IPS DF 6.9 (cell line): ENCODE results near the gene TBXA2R.
A peak's percentile ranks its signal among the peaks of the same experiment; 100 is the strongest.
"Not testable (repeated sequence)": the region's sequence is repeated elsewhere in the genome, so short reads cannot be mapped to it uniquely, and the experiment has no call there.

Experiments used
- DNase-seq: peaks from one replicate; pipeline ENCODE4 v3.0.0-alpha.2; 2013; ENCODE audit warnings: low read depth, low spot score
- H3K27ac ChIP-seq: one replicate; pipeline ENCODE4 v1.5.1; 2013; ENCODE audit warnings: low read length, control low read depth
- H3K27me3 ChIP-seq: 2 replicates; pipeline ENCODE4 v1.6.1; 2013; ENCODE audit warnings: mild to moderate bottlenecking, low read length; ENCODE audit not compliant: control insufficient read depth, insufficient read depth
- H3K36me3 ChIP-seq: 2 replicates; pipeline ENCODE4 v1.6.1; 2013; ENCODE audit warnings: low read length; ENCODE audit not compliant: control insufficient read depth, insufficient read depth
- H3K4me1 ChIP-seq: 2 replicates; pipeline ENCODE4 v1.6.1; 2013; ENCODE audit warnings: low read length; ENCODE audit not compliant: control insufficient read depth, insufficient read depth
- H3K4me3 ChIP-seq: 2 replicates; pipeline ENCODE4 v1.5.1; 2013; ENCODE audit warnings: mild to moderate bottlenecking, low read length
- H3K9me3 ChIP-seq: 2 replicates; pipeline ENCODE4 v1.6.1; 2013; ENCODE audit warnings: low read length, inconsistent platforms; ENCODE audit not compliant: control insufficient read depth, insufficient read depth
- WGBS: extraction: QIAGEN DNeasy Blood & Tissue Kit; methylation state at CpG from one replicate; pipeline ENCODE4 v1.1.7; 2013; ENCODE audit warnings: mixed read lengths, missing lambda C conversion rate; ENCODE audit not compliant: insufficient read length, insufficient coverage; 5-methylcytosine and 5-hydroxymethylcytosine counted together

The TBXA2R gene

GRCh38 chr19:3628766-3629165 is 22.1 kb upstream of the TBXA2R start:
- H3K4me3 ChIP-seq, H3K4me1 ChIP-seq, H3K9me3 ChIP-seq, H3K36me3 ChIP-seq, H3K27me3 ChIP-seq, H3K27ac ChIP-seq, DNase-seq: not testable (repeated sequence)
- no CpG with 5 or more reads among the region's 9 CpGs for WGBS

- H3K36me3 ChIP-seq, result peaks cover 6% of the 10 kb centered on the region
- H3K4me1 ChIP-seq, result no peaks in the 10 kb centered on the region
- no peak for DNase-seq
- H3K27me3 ChIP-seq, result no peaks in the 10 kb centered on the region
- H3K9me3 ChIP-seq, result no peaks in the 10 kb centered on the region
- H3K4me3 ChIP-seq, result no peak overlapping the region
- no CpG with 5 or more reads among the region's 7 CpGs for WGBS
- no peak overlapping the region for H3K27ac ChIP-seq
These were observed 20.7 kb upstream of the TBXA2R start for GRCh38 chr19:3627351-3627723.

- no CpG with 5 or more reads among the region's 80 CpGs for WGBS
- H3K36me3 ChIP-seq, result peaks cover 6% of the 10 kb centered on the region
- H3K9me3 ChIP-seq, result no peaks in the 10 kb centered on the region
- H3K4me1 ChIP-seq, result no peaks in the 10 kb centered on the region
- no peak within 1 kb of the TSS for H3K27ac ChIP-seq
- no peaks in the 10 kb centered on the region for H3K27me3 ChIP-seq
- H3K4me3 ChIP-seq, result peak within 1 kb of the TSS; percentile 89
- peak; percentile 94 for DNase-seq
These were observed 20.0 kb upstream of the TBXA2R start, which contains the start of gene CACTIN for GRCh38 chr19:3626473-3627350. TSS of gene CACTIN (minus strand) at chr19:3626790. CDS start at chr19:3626762, 28 bp downstream.

DNA sequence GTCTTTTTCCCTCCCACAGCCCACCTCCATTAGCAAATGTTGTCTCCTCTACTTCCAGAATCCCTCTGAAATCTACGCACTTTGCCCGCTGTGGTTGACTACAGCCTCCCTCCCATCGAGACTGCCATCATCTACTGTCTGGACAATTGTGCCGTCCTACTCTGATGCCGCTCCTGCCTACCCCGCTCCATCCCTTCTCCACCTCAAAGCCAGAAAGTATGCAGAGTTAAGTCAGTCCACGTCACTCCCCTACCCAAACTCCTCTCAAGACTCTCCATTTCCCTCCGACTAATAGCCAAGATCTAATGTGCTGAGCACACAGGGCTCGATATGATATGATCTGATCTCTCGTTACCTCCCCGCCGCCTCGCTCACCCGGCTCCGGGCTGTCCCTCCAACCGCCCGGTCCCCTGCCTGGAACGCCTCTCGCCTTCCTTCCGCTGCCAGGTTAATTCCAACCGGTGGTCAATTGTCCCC is 19.4 kb upstream of the TBXA2R start:
- Histone ChIP-seq H3K27ac (no peak overlapping the region), H3K36me3 (peaks cover 6% of the 10 kb centered on the region), H3K27me3 (no peaks in the 10 kb centered on the region), H3K4me1 (no peaks in the 10 kb centered on the region), H3K4me3 (peak overlapping the region; percentile 89), H3K9me3 (no peaks in the 10 kb centered on the region)
- no CpG with 5 or more reads among the region's 21 CpGs for WGBS
- DNase-seq, result no peak

- Histone ChIP-seq H3K9me3 (no peaks in the 10 kb centered on the region), H3K27ac (no peak overlapping the region), H3K4me3 (no peak overlapping the region), H3K4me1 (no peaks in the 10 kb centered on the region), H3K27me3 (no peaks in the 10 kb centered on the region), H3K36me3 (peaks cover 6% of the 10 kb centered on the region)
- DNase-seq, result no peak
- WGBS, result no CpG with 5 or more reads among the region's 34 CpGs
These were observed 17.0 kb upstream of the TBXA2R start for GRCh38 chr19:3623716-3624115.

DNA sequence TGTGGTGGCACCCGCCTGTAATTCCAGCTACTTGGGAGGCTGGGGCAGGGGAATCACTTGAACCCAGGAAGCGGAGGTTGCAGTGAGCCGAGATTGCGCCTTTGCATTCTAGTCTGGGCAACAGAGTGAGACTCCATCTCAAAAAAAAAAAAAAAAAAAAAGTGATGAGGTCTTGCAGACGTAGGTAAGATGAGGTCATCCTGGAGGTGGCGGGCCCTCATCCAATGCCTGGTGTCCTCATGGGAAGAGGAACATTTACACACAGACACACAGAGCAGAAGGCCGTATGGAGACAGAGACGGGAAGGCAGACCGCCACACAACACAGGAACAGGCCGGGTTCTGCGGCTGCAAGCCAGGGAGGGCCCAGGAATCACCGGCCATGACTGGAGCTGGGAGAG is 15.5 kb upstream of the TBXA2R start:
- Histone ChIP-seq H3K4me3 (no peak overlapping the region), H3K27ac (no peak overlapping the region), H3K27me3 (no peaks in the 10 kb centered on the region), H3K4me1 (no peaks in the 10 kb centered on the region; the same call in 1 of the 2 replicates), H3K9me3 (no peaks in the 10 kb centered on the region), H3K36me3 (peaks cover 6% of the 10 kb centered on the region)
- DNase-seq, result no peak
- no CpG with 5 or more reads among the region's 12 CpGs for WGBS

DNA sequence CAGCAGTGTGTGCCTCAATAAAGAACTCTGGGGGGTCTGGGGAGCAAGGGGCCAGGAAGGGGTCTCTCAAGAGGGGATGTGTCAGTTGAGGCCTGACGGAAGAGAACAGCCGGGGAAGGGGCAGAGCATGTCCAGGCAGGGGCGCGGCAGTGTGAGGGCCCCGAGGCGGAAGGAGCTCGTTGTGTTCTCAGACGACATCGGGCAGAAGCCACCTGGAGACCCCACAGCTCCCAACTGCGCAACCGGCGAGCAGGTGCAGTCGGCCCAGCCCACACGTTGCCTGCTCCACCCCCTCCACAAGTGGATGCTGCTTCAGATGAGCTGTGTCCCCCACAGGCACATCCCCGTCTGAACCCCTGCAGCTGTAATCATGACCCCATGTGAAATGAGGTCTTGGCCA is 15.0 kb upstream of the TBXA2R start:
- no peak overlapping the region for H3K27ac ChIP-seq
- no peaks in the 10 kb centered on the region for H3K27me3 ChIP-seq
- H3K9me3 ChIP-seq, result no peaks in the 10 kb centered on the region
- peaks cover 6% of the 10 kb centered on the region for H3K36me3 ChIP-seq
- WGBS, result no CpG with 5 or more reads among the region's 15 CpGs
- no peak for DNase-seq
- H3K4me3 ChIP-seq, result no peak overlapping the region
- no peaks in the 10 kb centered on the region; the same call in 1 of the 2 replicates for H3K4me1 ChIP-seq

DNA sequence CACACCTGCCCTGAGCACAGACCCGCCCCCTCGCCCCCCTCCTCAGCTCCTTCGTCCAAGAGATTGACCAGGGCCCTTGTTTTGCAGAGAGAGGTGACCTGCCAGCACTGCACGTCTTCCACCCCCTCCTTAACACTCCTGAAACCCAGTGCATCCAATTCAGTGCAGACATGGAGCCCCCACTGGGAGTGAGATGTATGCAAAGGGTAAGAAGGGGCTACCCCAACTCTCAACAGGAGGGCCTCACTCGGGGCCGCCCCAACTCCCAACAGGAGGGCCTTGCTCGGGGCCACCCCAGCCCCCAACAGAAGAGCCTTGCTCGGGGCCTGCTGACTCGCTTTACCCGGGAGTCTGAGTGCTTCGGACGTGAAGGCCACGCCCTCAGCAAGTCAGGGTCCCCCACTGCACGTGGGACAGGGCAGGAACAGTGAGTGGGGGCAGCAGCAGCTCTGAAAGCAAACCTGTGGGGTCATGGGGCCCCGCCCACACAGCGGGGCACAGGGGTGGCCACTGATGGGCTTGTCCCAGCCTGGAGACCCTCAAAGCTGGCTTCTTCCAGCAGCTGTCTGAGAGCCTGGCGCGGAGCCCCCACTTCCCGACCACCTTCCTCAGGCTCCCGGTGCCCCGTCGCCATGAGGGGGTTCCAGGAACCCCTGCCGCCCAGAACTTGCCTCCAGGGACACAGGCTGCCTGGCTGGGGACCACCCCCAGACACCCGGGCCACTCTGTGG is 14.3 kb upstream of the TBXA2R start:
- DNase-seq, result no peak
- peaks cover 6% of the 10 kb centered on the region for H3K36me3 ChIP-seq
- H3K9me3 ChIP-seq, result no peaks in the 10 kb centered on the region
- H3K4me1 ChIP-seq, result no peaks in the 10 kb centered on the region; the same call in 1 of the 2 replicates
- no CpG with 5 or more reads among the region's 24 CpGs for WGBS
- H3K27ac ChIP-seq, result no peak overlapping the region
- no peaks in the 10 kb centered on the region for H3K27me3 ChIP-seq
- no peak overlapping the region for H3K4me3 ChIP-seq

GRCh38 chr19:3620145-3620816 is 13.6 kb upstream of the TBXA2R start:
- no peak overlapping the region for H3K4me3 ChIP-seq
- no peak for DNase-seq
- H3K27ac ChIP-seq, result no peak overlapping the region
- H3K9me3 ChIP-seq, result no peaks in the 10 kb centered on the region
- peaks cover 10% of the 10 kb centered on the region for H3K36me3 ChIP-seq
- H3K4me1 ChIP-seq, result no peaks in the 10 kb centered on the region; the same call in 1 of the 2 replicates
- WGBS, result no CpG with 5 or more reads among the region's 19 CpGs
- H3K27me3 ChIP-seq, result no peaks in the 10 kb centered on the region

- H3K36me3 ChIP-seq, result peaks cover 12% of the 10 kb centered on the region
- no peaks in the 10 kb centered on the region for H3K27me3 ChIP-seq
- H3K27ac ChIP-seq, result no peak overlapping the region
- H3K9me3 ChIP-seq, result no peaks in the 10 kb centered on the region
- H3K4me3 ChIP-seq, result no peak overlapping the region
- no peak for DNase-seq
- no CpG with 5 or more reads among the region's 17 CpGs for WGBS
- no peaks in the 10 kb centered on the region; the same call in 1 of the 2 replicates for H3K4me1 ChIP-seq
These were observed 12.9 kb upstream of the TBXA2R start for GRCh38 chr19:3619631-3620012.
